ENCODE results near the gene IL31RA.

The IL31RA gene

DNA sequence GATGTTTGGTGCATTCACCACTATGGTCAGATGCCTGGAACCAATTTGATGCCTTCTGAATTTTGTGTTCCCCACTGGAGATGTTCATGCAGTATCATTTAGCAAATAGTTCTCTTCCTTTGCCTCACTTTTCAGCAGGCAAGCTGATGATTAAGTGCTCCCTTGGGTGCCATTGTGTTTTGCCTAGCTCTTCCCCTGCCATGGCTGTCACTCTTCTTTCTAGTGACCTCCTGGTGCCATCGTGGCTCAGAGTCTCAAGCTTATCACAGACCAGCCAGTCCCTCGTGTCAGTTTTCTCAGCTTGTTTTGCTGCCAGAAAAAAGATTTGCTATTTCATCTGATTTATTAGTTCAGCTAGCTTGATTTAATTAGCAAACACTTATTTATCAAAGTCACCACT is 41.3 kb downstream of the IL31RA start:
- POLR2A ChIA-PET = no interaction called here
- CTCF ChIA-PET = no interaction called here
- no peak for DNase-seq
- Histone ChIP-seq H3K27me3 (replicated peaks in 2 of 5; ENCODE audit: control insufficient read depth in 4 of 5, insufficient read depth in 5 of 5, low read length in 4 of 5) (no peaks in the 10 kb centered on the region), H3K4me1 (ENCODE audit: control extremely low read depth in 1 of 4, control insufficient read depth in 4 of 4, insufficient read depth in 4 of 4, low read length in 3 of 4) (no peaks in the 10 kb centered on the region), H3K27ac (ENCODE audit: insufficient read depth in 1 of 2, low read depth in 1 of 2, low read length in 2 of 2, poor library complexity in 1 of 2, severe bottlenecking in 2 of 2) (no peak overlapping the region), H3K36me3 (ENCODE audit: control insufficient read depth in 4 of 4, insufficient read depth in 4 of 4, low read length in 3 of 4) (no peaks in the 10 kb centered on the region), H3K9me3 (ENCODE audit: control extremely low read depth in 1 of 5, control insufficient read depth in 4 of 5, insufficient read depth in 2 of 5, low read depth in 1 of 5, low read length in 4 of 5) (no peaks in the 10 kb centered on the region), H3K4me3 (ENCODE audit: control insufficient read depth in 1 of 7, extremely low read depth in 1 of 7, insufficient read depth in 4 of 7, low read depth in 2 of 7, low read length in 6 of 7) (no peak overlapping the region)
- WGBS (ENCODE audit: insufficient coverage) = 80% methylated on average over 1 of the region's 2 CpGs

- Histone ChIP-seq H3K27me3 (replicated peaks in 2 of 5; ENCODE audit: control insufficient read depth in 4 of 5, insufficient read depth in 5 of 5, low read length in 4 of 5) (peaks cover 0 to under 1% (median 0%) of the 10 kb centered on the region in 5 experiments), H3K27ac (ENCODE audit: insufficient read depth in 1 of 2, low read depth in 1 of 2, low read length in 2 of 2, poor library complexity in 1 of 2, severe bottlenecking in 2 of 2) (no peak overlapping the region), H3K9me3 (ENCODE audit: control extremely low read depth in 1 of 5, control insufficient read depth in 4 of 5, insufficient read depth in 2 of 5, low read depth in 1 of 5, low read length in 4 of 5) (no peaks in the 10 kb centered on the region), H3K4me3 (ENCODE audit: control insufficient read depth in 1 of 7, extremely low read depth in 1 of 7, insufficient read depth in 4 of 7, low read depth in 2 of 7, low read length in 6 of 7) (no peak overlapping the region), H3K4me1 (ENCODE audit: control extremely low read depth in 1 of 4, control insufficient read depth in 4 of 4, insufficient read depth in 4 of 4, low read length in 3 of 4) (no peaks in the 10 kb centered on the region), H3K36me3 (ENCODE audit: control insufficient read depth in 4 of 4, insufficient read depth in 4 of 4, low read length in 3 of 4) (no peaks in the 10 kb centered on the region)
- ChIA-PET CTCF (interaction anchor here (0.6 kb wide), 1 partner anchor 1772 kb away, joined by 4 read pairs; no protein-coding TSS in a partner anchor), POLR2A (no interaction called here)
- no CpG with 5 or more reads among the region's 3 CpGs for WGBS (ENCODE audit: insufficient coverage)
- DNase-seq = no peak
Observed at GRCh38 chr5:55894135-55894534, 43.0 kb downstream of the IL31RA start.

- POLR2A ChIA-PET = no interaction called here
- no peak for DNase-seq
- WGBS (ENCODE audit: insufficient coverage) = 100% methylated on average over 3 of the region's 3 CpGs
Observed at GRCh38 chr5:55895346-55895745, 44.2 kb downstream of the IL31RA start.

DNA sequence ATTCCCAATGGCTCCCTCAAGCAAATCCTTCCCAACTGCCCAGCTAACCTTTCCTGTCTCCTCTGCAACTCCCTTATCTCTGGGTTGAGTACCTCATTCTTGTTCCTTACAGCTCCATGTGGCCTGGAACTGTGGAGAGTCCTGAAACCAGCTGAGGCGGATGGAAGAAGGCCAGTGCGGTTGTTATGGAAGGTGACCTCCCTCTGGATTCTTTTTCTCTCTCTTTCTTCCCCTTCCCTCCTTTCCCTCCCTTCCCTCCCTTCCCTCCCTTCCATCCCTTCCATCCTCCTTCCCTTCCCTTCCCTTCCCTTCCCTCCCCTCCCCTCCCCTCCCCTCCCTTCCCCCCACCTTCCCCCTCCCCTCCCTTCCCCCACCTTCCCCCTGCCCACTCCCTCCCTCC is 45.1 kb downstream of the IL31RA start:
- ChIA-PET POLR2A (no interaction called here), CTCF (interaction anchor here (0.7 kb wide), 1 partner anchor 451 kb away, joined by 3 read pairs; no protein-coding TSS in a partner anchor)
- DNase-seq = no peak
- Histone ChIP-seq H3K9me3 (ENCODE audit: control extremely low read depth in 1 of 5, control insufficient read depth in 4 of 5, insufficient read depth in 2 of 5, low read depth in 1 of 5, low read length in 4 of 5) (no peaks in the 10 kb centered on the region), H3K4me1 (ENCODE audit: control extremely low read depth in 1 of 4, control insufficient read depth in 4 of 4, insufficient read depth in 4 of 4, low read length in 3 of 4) (no peaks in the 10 kb centered on the region), H3K4me3 (ENCODE audit: control insufficient read depth in 1 of 7, extremely low read depth in 1 of 7, insufficient read depth in 4 of 7, low read depth in 2 of 7, low read length in 6 of 7) (no peak overlapping the region), H3K27ac (ENCODE audit: insufficient read depth in 1 of 2, low read depth in 1 of 2, low read length in 2 of 2, poor library complexity in 1 of 2, severe bottlenecking in 2 of 2) (no peak overlapping the region), H3K36me3 (ENCODE audit: control insufficient read depth in 4 of 4, insufficient read depth in 4 of 4, low read length in 3 of 4) (no peaks in the 10 kb centered on the region), H3K27me3 (replicated peaks in 2 of 5; ENCODE audit: control insufficient read depth in 4 of 5, insufficient read depth in 5 of 5, low read length in 4 of 5) (peaks cover 0 to 6% (median 2%) of the 10 kb centered on the region in 5 experiments)
- WGBS (ENCODE audit: insufficient coverage) = no CpG with 5 or more reads among the region's 2 CpGs

More at GRCh38 chr5:55895346-55895745, 44.2 kb downstream of the IL31RA start:
- H3K4me1 ChIP-seq (ENCODE audit: control extremely low read depth in 1 of 4, control insufficient read depth in 4 of 4, insufficient read depth in 4 of 4, low read length in 3 of 4) = no peaks in the 10 kb centered on the region
- H3K9me3 ChIP-seq (ENCODE audit: control extremely low read depth in 1 of 5, control insufficient read depth in 4 of 5, insufficient read depth in 2 of 5, low read depth in 1 of 5, low read length in 4 of 5) = no peaks in the 10 kb centered on the region
- H3K27ac ChIP-seq (ENCODE audit: insufficient read depth in 1 of 2, low read depth in 1 of 2, low read length in 2 of 2, poor library complexity in 1 of 2, severe bottlenecking in 2 of 2) = no peak overlapping the region
- CTCF ChIA-PET = interaction anchor here (0.7 to 0.8 kb wide), 2 partner anchors 41 to 452 kb away, joined by 3 read pairs; no protein-coding TSS in a partner anchor
- no peak overlapping the region for H3K4me3 ChIP-seq (ENCODE audit: control insufficient read depth in 1 of 7, extremely low read depth in 1 of 7, insufficient read depth in 4 of 7, low read depth in 2 of 7, low read length in 6 of 7)
- H3K36me3 ChIP-seq (ENCODE audit: control insufficient read depth in 4 of 4, insufficient read depth in 4 of 4, low read length in 3 of 4) = no peaks in the 10 kb centered on the region
- H3K27me3 ChIP-seq (replicated peaks in 2 of 5; ENCODE audit: control insufficient read depth in 4 of 5, insufficient read depth in 5 of 5, low read length in 4 of 5) = peaks cover 0 to 6% (median 2%) of the 10 kb centered on the region in 5 experiments

GRCh38 chr5:55896663-55897062 is 45.5 kb downstream of the IL31RA start:
- H3K4me3 ChIP-seq (ENCODE audit: control insufficient read depth in 1 of 7, extremely low read depth in 1 of 7, insufficient read depth in 4 of 7, low read depth in 2 of 7, low read length in 6 of 7) = no peak overlapping the region
- no peaks in the 10 kb centered on the region for H3K4me1 ChIP-seq (ENCODE audit: control extremely low read depth in 1 of 4, control insufficient read depth in 4 of 4, insufficient read depth in 4 of 4, low read length in 3 of 4)
- WGBS (ENCODE audit: insufficient coverage) = no CpG with 5 or more reads among the region's 2 CpGs
- no peaks in the 10 kb centered on the region for H3K9me3 ChIP-seq (ENCODE audit: control extremely low read depth in 1 of 5, control insufficient read depth in 4 of 5, insufficient read depth in 2 of 5, low read depth in 1 of 5, low read length in 4 of 5)
- H3K27ac ChIP-seq (ENCODE audit: insufficient read depth in 1 of 2, low read depth in 1 of 2, low read length in 2 of 2, poor library complexity in 1 of 2, severe bottlenecking in 2 of 2) = no peak overlapping the region
- peaks cover 0 to 6% (median 2%) of the 10 kb centered on the region in 5 experiments for H3K27me3 ChIP-seq (replicated peaks in 2 of 5; ENCODE audit: control insufficient read depth in 4 of 5, insufficient read depth in 5 of 5, low read length in 4 of 5)
- CTCF ChIA-PET = no interaction called here
- no peaks in the 10 kb centered on the region for H3K36me3 ChIP-seq (ENCODE audit: control insufficient read depth in 4 of 4, insufficient read depth in 4 of 4, low read length in 3 of 4)
- no peak for DNase-seq
- POLR2A ChIA-PET = no interaction called here

DNA sequence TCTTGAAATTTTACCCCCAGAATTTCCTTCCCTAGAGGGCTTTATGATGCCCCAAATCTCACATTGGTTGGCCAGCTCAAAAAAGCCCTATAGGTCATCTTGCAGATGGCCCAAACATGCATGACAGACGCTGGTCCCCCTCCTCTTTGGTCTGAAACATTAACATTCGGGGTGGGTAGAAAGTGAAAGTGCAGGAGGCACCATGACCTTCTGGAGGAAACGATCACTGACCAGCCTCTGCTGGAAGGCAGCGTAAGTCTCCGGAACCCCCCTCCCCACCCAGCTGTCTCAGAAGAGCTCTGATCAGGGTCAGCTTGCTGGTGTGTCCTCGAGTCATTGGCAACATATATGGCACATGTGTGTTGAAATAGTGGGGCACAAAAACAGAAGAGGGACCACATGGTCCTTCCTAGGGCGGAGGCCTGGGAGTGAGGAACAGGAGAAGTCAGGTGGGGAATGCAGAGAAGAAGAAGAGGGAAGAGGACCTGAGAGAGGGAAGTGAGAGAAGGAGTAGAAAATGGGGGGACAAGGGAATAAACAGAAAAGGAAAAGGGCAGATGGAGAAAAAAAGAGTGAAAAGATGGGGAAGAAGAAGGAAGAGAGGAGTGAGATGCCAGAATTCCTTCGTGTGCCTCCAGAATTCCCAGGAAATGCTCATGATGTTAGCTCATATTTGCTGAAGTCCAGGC is 46.2 kb downstream of the IL31RA start:
- no peak for DNase-seq
- H3K27ac ChIP-seq (ENCODE audit: insufficient read depth in 1 of 2, low read depth in 1 of 2, low read length in 2 of 2, poor library complexity in 1 of 2, severe bottlenecking in 2 of 2) = no peak overlapping the region

DNA sequence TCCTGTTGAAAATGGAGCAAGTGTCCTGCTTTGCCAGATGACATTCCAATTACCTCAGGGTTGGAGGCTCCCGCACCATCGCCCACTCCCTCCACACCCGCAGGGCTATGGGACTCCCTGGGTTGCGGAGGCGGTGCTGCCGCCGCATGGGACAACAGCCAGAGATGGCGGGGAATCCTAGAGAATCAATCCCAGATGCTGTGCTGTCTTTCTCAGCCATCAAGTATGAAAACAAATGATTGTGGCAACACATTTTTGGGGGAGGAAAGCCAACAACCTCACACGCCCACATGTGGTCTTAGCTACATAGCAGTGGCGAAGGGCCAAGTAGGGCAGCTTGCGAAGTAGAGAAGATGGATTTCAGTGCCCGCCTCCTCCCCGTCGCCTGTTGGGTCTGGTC is 46.7 kb downstream of the IL31RA start:
- WGBS (ENCODE audit: insufficient coverage) = 97% methylated on average over 9 of the region's 14 CpGs
- Histone ChIP-seq H3K36me3 (ENCODE audit: control insufficient read depth in 4 of 4, insufficient read depth in 4 of 4, low read length in 3 of 4) (no peaks in the 10 kb centered on the region), H3K27ac (ENCODE audit: insufficient read depth in 1 of 2, low read depth in 1 of 2, low read length in 2 of 2, poor library complexity in 1 of 2, severe bottlenecking in 2 of 2) (no peak overlapping the region), H3K4me3 (ENCODE audit: control insufficient read depth in 1 of 7, extremely low read depth in 1 of 7, insufficient read depth in 4 of 7, low read depth in 2 of 7, low read length in 6 of 7) (no peak overlapping the region), H3K9me3 (ENCODE audit: control extremely low read depth in 1 of 5, control insufficient read depth in 4 of 5, insufficient read depth in 2 of 5, low read depth in 1 of 5, low read length in 4 of 5) (no peaks in the 10 kb centered on the region), H3K27me3 (replicated peaks in 2 of 5; ENCODE audit: control insufficient read depth in 4 of 5, insufficient read depth in 5 of 5, low read length in 4 of 5) (peaks cover 0 to 6% (median 2%) of the 10 kb centered on the region in 5 experiments), H3K4me1 (ENCODE audit: control extremely low read depth in 1 of 4, control insufficient read depth in 4 of 4, insufficient read depth in 4 of 4, low read length in 3 of 4) (peaks cover 0 to under 1% (median under 1%) of the 10 kb centered on the region in 4 experiments)
- POLR2A ChIA-PET = no interaction called here
- no peak for DNase-seq
- CTCF ChIA-PET = no interaction called here

More for the DNA sequence above, 46.2 kb downstream of the IL31RA start:
- peak overlapping the region in 1 of 7 experiments; percentile 20 for H3K4me3 ChIP-seq (ENCODE audit: control insufficient read depth in 1 of 7, extremely low read depth in 1 of 7, insufficient read depth in 4 of 7, low read depth in 2 of 7, low read length in 6 of 7)
- peaks cover 0 to 6% (median 2%) of the 10 kb centered on the region in 5 experiments for H3K27me3 ChIP-seq (replicated peaks in 2 of 5; ENCODE audit: control insufficient read depth in 4 of 5, insufficient read depth in 5 of 5, low read length in 4 of 5)
- H3K9me3 ChIP-seq (ENCODE audit: control extremely low read depth in 1 of 5, control insufficient read depth in 4 of 5, insufficient read depth in 2 of 5, low read depth in 1 of 5, low read length in 4 of 5) = no peaks in the 10 kb centered on the region
- POLR2A ChIA-PET = no interaction called here
- CTCF ChIA-PET = no interaction called here
- 100% methylated on average over 5 of the region's 8 CpGs for WGBS (ENCODE audit: insufficient coverage)
- H3K36me3 ChIP-seq (ENCODE audit: control insufficient read depth in 4 of 4, insufficient read depth in 4 of 4, low read length in 3 of 4) = no peaks in the 10 kb centered on the region
- H3K4me1 ChIP-seq (ENCODE audit: control extremely low read depth in 1 of 4, control insufficient read depth in 4 of 4, insufficient read depth in 4 of 4, low read length in 3 of 4) = no peaks in the 10 kb centered on the region

Data from common myeloid progenitor, CD34-positive (primary cell).